ENCODE data around the gene CDH16. TPM values are rescaled to one million over a fixed set of nuclear protein-coding genes. Genes with fewer than 3 reads are reported as not detected.

The CDH16 gene
- total and polyA plus RNA-seq, 2 donors (not counting 3 experiments of a cell fraction or from before 2014, with no cell fraction given) = not detected

- no peaks in the 10 kb centered on the region for H4K20me1 ChIP-seq (replicated peaks; ENCODE audit: control insufficient read depth, extremely low read depth, insufficient read depth, low read length)
- H3K4me3 ChIP-seq (replicated peaks in 1 of 3; ENCODE audit: insufficient read depth in 1 of 3, low read depth in 1 of 3, low read length in 3 of 3) = no peak overlapping the region
- TF ChIP-seq CTCF (IDR thresholded peaks at IDR 0.05; ENCODE audit: extremely low read depth in 1 of 2, insufficient read depth in 1 of 2, low read depth in 1 of 2, low read length in 2 of 2) (no peak), MYC (IDR thresholded peaks at IDR 0.05; ENCODE audit: low read depth, low read length) (no peak), POLR2AphosphoS5 (IDR thresholded peaks at IDR 0.05; ENCODE audit: insufficient read depth, low read depth, low read length) (no peak), GATA2 (IDR thresholded peaks at IDR 0.05; ENCODE audit: insufficient read depth, insufficient read length, low read depth, low read length) (no peak), JUN (IDR thresholded peaks at IDR 0.05; ENCODE audit: borderline replicate concordance, insufficient read depth, insufficient read length, low read depth) (no peak), FOS (IDR thresholded peaks at IDR 0.05; ENCODE audit: borderline replicate concordance, insufficient read depth, low read length) (no peak)
- CTCF ChIA-PET = interaction anchor here (1.1 to 5.2 kb wide), 10 partner anchors 9 to 99 kb away, joined by 3 to 25 read pairs (median 5); partner anchors contain the start of genes CES3 and NAE1
- intact Hi-C loops (cut with micrococcal nuclease) = no loop called here
- DNase-seq (ENCODE audit: low read depth, low spot score) (no peak), FAIRE-seq (no peak)
- dilution Hi-C loops (cut with MboI; ENCODE audit: extremely low pct_ligation_motif_present, low sequenced_read_pairs) = no loop called here
- H3K4me2 ChIP-seq (ENCODE audit: insufficient read depth, low read length) = no peak overlapping the region
- H2AFZ ChIP-seq (ENCODE audit: low read depth, low read length) = no peak overlapping the region
- POLR2A ChIA-PET = no interaction called here
- peaks cover 24 to 30% of the 10 kb centered on the region in 2 experiments for H3K27me3 ChIP-seq (ENCODE audit: control insufficient read depth in 2 of 2, insufficient read depth in 2 of 2, low read length in 2 of 2)
- H3K9me3 ChIP-seq (replicated peaks; ENCODE audit: control insufficient read depth, insufficient read depth, low read length) = no peaks in the 10 kb centered on the region
- H3K9me1 ChIP-seq (replicated peaks; ENCODE audit: control insufficient read depth, extremely low read depth, insufficient read depth, low read length) = no peaks in the 10 kb centered on the region
- BruUV-seq (replicated peaks) = no TSS peak
- no peaks in the 10 kb centered on the region for H3K79me2 ChIP-seq (ENCODE audit: control insufficient read depth, insufficient read depth, low read length)
- no peak overlapping the region for H3K9ac ChIP-seq (replicated peaks; ENCODE audit: extremely low read depth, insufficient read depth, low read length)
- H3K27ac ChIP-seq (ENCODE audit: insufficient read depth, low read depth, low read length) = no peak overlapping the region
- no peaks in the 10 kb centered on the region for H3K36me3 ChIP-seq (ENCODE audit: control insufficient read depth in 2 of 2, extremely low read depth in 1 of 2, insufficient read depth in 2 of 2, low read length in 2 of 2)
- no peaks in the 10 kb centered on the region for H3K4me1 ChIP-seq (ENCODE audit: control insufficient read depth, extremely low read depth, insufficient read depth, low read length)
These were observed 1.0 kb upstream of the CDH16 start for GRCh38 chr16:66919569-66920298.
